Left lobe of liver (tissue), 2 donors: ENCODE data around the gene OSBPL6. TPM values are rescaled to one million over a fixed set of nuclear protein-coding genes. Genes with fewer than 3 reads are reported as not detected.
"Not testable (repeated sequence)": the region's sequence is repeated elsewhere in the genome, so short reads cannot be mapped to it uniquely, and the experiment has no call there.

Experiments
- ATAC-seq: fragments of 200-7000 bp; cut with Tn5 transposase; one replicate; pipeline ENCODE4 v1.9.1; 2020; ENCODE audit warnings: mild to moderate bottlenecking, moderate library complexity
- DNase-seq: peaks from one replicate; pipeline ENCODE4 v3.0.0-alpha.2; 2020; ENCODE audit warnings: low spot score
- total RNA-seq: library from RNA; stranded (reverse); gene quantifications from one replicate; pipeline ENCODE4 v1.2.1, GENCODE V29; 2021
- donor health status: DM: no; HTN: no; CAD: no; lungs with moderate emphysema.
- donor health status: DM: no; HTN: yes; CAD: no.

The OSBPL6 gene
- total RNA-seq, 1 donor from 2014 or later, result 1.8 TPM

DNA sequence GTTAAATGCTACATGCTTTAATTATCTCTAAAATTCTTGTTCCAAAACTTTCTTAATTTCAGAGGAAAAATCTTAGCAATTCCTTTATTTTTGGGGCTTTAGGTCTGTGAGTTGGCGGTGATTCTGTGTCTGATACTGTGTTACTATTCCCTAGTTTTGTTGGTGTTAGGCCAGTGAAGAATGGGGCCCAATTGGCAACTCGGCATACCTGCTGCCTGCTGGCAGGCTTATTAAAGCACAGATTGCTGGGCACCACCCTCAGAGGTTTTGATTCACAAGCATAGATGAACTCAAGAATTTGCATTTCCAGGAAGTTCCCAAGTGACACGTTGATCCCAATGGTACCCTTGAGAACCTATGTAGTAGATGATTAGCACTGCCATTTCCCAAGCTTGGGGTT lies 101.6 kb downstream of the OSBPL6 start:
- DNase-seq, result no peak
- ATAC-seq, result no peak

DNA sequence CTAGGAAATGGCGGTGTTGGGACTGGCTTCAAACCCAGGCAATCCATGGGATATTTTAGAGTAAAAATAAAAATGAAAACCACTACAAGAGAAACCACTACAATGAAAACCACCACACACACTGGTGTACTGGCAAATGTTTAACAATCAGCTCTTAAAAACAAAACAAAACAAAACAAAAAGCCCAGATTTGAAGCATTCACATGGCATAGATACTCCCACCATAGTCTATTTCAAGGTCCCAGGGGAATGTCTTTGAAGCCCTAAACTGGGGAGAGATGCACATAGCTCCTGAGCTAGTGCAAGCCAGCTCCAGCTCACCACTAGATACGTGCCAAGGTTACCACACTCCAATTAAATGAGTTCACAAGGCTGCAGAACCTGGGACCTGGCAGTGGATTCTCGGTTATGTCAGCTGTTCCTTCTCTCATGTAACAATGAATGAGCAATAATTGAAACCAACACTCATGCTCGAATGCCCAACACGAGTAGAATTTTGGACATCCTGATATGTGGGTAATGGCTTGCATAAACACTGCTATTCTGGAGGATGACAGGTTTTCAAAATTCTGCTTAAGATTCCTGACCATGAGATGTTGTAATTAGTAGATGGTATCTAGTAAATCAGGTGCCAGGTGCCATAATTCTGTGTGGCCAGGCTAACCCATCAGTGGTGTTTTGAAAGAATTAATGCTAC lies 102.2 kb downstream of the OSBPL6 start:
- ATAC-seq (peak; percentile 82), DNase-seq (no peak)

DNA sequence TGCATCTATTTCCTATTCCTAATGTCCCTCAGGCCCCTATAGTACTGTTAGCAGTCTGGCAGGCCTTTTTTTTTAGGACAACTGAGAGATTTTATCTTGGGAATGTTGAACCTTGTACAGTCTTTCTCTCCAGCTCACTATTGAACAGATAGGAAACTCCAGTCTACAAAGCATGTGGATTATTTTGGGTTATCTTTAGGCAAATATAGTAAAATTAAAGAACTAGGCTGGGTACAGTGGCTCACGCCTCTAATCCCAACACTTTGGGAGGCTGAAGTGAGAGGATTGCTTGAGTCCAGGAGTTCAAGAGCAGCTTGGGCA lies 102.7 kb downstream of the OSBPL6 start:
- ATAC-seq (peak; percentile 73), DNase-seq (no peak)

DNA sequence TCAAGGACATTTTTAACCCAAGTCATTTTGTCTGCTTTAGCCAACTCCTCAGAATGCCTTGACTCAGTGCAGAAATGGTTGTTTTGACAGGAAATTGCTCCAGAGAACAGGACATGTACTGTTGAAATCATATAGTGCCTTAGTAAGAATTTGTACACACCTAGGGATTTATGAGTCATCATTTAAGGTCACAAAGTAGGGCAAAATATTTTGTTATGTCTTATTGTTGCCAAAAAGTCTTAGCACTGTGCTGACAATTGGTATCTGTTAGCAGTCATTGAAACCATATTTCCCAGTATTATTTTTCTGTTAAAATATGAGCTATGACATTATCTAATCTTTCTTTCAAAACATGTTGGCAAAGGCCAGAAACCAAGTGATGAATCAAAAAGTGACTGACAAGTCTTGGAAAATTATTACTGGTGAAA lies 104.5 kb downstream of the OSBPL6 start:
- DNase-seq, result no peak
- ATAC-seq, result no peak

DNA sequence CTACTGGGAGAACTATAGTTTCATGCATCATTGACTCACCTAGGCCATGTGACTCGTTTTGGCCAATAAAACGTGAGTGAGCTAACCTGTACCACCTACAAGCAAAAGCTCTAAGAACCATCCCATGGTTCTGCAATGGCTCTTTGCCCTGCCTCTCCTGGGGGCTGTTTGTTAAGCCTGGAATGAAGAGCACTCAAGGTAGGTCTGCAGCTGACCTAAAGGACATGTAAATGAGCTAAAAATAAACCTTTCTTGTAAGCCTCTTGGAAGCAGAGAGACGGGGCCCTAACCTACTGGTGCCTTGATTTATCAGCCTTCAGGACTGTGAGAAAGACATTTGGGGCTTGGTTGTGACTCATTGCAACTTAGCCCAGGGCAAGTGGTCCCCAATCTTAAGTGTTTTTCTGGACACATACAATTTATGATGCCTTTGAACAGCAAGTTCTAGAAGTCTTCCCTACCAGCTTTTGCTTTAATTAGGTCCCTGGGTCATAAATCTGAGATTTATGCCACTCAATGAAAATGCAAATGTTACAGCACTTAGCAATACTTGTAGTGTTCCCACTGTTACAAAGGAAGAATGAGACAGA lies 107.4 kb downstream of the OSBPL6 start:
- DNase-seq, result no peak
- ATAC-seq, result no peak

DNA sequence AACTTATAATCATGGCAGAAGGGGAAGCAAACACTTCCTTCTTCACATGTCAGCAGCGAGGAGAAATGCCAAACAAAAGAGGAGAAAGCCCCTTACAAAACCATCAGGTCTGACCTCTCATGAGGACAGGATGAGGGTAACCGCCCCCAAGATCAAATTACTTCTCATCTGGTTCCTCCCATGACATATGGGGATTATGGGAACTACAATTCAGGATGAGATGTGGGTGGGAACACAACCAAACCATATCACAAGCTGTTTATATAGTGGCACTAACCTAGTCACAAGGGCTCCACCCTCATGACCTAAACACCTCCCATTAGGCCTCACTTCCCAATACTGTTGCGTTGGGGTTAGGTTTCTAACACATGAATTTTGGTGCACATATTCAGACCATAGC lies 110.0 kb downstream of the OSBPL6 start:
- DNase-seq, result no peak
- no peak for ATAC-seq

DNA sequence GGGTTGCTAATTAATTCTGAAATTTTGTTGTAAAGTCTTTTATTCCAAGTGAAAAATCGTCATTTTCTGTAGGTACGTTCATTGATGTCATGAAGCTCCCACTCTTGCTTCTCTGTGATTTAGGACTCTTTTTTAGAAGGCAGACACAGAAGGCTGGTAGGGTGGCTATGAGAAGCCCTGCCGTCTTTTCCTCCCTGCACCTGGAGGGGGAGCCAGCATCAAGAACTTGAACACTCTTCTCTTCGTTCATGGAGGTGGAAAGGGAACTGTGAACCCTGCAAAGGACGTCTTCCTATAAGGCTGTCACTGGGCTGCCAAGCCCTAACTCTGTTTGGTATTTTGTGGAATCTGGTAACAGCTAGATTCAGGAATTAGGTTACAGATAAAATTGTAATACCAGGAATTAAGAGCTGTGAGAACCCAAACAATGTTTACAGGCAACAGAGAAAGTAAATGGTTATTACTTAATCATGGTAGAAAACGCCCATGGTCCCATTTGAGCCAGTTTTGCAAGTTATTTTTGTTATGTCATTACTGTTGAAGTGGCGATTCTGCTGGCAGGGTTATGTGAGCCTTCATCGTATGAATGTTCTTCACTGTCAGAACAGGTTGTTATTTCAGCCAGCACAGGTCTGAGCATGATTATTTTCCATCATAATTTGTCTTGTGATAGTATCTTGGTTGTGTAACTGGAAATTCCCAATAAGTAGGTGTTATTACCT lies 112.2 kb downstream of the OSBPL6 start:
- DNase-seq (peak; percentile 60), ATAC-seq (peak; percentile 99)

DNA sequence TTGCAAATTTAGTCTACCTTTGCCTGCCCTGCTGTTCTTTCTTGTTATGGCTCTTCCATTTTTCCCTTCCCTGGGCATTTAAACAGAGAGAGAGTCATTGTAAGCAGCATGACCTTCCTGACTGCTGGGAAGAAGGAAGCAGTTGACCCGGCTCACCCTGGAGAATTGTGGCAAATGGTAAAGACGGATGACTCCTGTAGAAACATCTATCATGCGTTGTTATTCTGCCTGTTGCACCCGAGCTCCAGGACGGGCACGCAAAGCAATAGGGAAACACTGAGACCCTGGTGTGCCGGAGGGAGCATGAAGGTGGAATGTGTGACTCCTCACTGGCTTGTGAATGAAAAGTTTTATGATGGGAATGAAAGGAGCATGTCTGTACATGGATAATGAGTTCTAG lies 113.3 kb downstream of the OSBPL6 start:
- DNase-seq (no peak), ATAC-seq (no peak)

DNA sequence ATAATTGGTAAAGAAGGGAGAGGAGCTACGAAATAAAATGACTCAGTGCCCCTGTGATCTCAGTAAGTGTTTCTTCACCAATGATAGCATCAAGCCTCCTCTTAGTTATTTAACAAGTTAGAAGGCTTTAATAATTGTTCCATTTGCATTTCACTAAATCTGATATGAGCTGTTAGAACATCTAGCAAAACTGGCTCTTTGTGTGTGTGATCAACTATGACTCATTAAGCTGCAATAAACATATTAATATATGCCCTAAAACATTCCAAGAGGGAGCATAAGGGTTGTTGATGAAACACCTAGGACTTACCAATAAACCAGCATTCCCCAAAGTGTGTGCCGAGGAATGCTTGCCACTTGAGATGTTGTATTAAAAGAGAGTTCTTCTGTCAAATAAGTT lies 115.2 kb downstream of the OSBPL6 start:
- ATAC-seq, result no peak
- no peak for DNase-seq

DNA sequence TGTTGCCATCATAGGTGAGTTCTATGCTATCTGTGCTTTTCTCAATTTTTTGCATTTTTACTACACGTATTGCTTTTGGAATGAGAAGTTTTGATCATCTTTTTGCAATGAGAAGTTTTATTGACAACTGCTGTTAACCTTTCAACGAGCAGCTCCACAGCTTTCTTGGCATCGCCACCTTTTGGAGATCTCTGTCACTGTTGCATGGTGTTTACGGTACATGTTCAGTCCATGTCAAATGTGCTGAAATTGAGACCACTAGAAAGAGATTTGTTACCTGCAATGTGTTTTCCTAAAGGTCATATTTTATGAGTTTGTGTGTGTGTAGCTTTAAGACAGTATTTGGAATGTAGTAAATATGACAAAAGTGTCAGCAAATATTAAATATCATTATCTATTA lies 120.8 kb downstream of the OSBPL6 start:
- ATAC-seq, result peak; percentile 33
- DNase-seq, result no peak

DNA sequence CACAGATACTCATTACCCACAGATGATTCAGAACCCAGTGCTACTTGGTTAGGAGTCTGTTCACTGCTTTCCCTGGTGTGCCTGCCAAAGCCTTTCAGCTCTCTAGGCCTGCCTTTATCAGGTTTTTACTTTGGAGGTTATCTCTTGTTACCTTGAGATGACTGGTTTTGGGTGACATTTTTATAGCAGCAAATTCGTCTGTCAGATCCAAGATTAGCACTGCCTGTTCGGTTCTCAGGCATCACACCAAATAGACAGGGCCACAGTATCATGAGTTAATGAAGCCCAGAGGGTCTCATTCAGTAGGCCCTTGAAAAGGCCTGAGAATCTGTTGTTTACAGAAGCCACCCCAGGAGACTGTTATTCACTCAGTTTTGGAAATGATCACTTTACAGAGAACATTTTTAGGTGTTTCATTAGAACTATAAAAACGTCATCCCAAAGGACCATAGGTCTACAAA lies 121.2 kb downstream of the OSBPL6 start:
- ATAC-seq (peak; percentile 19), DNase-seq (no peak)

DNA sequence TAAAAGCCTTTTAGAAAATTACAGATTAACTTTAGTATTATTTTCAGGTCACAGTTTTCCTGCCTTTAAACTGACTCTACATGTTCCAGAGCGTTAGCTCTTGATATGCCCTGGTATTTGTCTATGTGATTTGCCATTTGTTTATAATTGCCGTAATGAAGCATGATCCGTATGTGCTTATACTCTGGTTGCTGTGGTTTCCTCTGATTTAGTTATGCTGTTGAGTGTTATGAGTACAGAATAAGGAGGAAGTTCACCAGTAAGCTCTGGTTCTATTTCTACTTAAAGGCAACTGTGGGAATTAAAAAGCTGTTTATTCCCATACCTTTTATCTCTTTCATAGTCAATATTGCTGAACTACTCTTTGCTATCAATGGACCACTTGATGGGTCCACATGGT lies 123.5 kb downstream of the OSBPL6 start:
- ATAC-seq (no peak), DNase-seq (no peak)

DNA sequence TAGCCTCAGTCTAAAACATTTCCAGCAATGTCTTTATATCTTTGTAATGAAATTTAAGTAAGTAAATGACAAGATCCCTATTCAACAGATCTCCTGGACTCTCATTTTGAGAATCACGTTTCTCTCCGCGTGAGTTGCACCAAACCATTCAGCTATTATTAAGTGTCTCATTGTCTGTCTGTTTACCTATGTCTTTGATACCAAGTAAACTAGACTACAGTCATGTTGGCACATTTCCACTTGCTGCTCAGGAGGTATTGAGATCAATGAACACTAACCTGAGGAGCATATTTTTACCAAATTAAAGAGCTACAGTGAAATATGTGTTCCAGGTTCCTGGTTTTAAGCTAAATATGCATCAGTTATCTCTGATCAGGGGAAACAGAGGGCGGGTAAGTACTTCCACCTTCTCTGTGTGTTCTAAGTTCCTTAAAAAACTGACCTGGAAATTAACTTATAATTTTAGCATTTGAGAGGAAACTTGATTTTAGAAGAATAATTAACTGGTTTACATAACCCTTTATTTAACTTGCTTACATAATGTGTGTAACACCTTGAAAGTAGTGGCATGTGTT lies 125.8 kb downstream of the OSBPL6 start:
- DNase-seq, result no peak
- ATAC-seq, result peak; percentile 57

DNA sequence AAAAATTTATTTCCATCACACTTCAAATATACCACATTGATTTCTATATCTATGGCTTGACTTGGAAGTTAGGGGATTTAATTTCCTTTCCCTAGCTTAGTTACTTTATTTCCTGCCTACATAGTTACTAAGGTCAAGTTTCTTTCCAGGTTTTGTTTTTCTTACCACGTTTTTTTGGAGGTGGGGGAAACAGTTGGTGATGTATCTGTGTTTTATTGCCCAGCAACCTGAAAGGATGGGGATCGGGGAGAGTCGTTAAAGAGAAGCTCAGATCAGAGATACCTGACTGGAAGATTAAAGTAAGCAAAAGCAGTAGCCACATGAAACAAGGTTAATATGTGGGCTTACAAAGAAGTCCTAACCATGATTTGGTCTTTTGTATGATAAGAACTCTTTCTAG lies 127.8 kb downstream of the OSBPL6 start:
- ATAC-seq (no peak), DNase-seq (no peak)

DNA sequence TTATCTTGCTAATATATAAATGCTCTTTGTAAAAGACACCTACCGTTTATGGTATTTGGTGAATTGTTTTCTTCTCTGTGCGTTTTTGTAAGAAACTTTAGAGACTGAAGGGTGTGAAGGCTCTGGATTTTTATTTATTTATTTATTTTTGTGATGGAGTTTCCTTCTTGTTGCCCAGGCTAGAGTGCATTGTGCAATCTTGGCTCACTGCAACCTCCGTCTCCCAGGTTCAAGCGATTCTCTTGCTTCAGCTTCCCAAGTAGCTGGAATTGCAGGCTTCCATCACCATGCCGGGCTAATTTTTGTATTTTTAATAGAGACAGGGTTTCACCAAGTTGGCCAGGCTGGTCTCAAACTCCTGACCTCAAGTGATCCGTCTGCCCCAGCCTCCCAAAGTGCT lies 129.0 kb downstream of the OSBPL6 start:
- not testable (repeated sequence) for ATAC-seq, DNase-seq

DNA sequence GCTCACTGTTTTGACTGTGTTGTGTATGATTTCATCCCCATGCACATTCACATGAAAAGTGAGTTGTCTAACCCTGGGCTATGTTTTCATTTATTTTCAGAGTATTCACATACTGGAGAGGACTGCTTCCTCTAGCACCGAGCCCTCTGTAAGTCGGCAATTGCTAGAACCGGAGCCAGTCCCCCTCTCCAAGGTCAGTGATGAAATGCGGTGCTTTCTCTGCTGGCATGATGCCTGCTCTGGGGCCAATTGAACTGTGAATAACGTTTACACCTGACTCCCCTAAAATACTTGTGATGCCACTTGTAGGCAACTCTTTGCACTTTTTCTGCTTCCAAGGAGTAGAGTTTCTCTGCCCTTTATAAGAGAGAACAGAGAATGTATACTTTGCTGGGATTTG lies 129.8 kb downstream of the OSBPL6 start:
- peak; percentile 38 for ATAC-seq

DNA sequence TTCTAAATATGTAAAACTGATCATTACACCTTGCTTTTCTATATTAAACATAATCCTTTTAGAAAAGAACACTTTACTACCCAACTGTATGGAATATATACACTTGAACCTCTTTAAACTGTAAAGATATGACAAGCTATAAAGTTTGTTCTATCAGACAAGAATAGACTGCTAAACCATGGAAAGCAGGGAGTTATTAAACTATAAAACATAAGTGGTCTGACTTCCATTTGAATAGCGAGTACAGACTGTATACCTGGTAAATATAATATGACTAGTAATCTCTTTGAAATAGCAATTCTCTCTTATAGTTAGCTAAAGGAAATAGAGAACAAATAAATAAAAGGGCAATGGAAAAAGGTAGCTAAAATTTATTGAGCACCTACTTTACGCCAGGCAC lies 131.0 kb downstream of the OSBPL6 start:
- DNase-seq, result no peak
- no peak for ATAC-seq

More for the DNA sequence above, 129.8 kb downstream of the OSBPL6 start:
- no peak for DNase-seq

DNA sequence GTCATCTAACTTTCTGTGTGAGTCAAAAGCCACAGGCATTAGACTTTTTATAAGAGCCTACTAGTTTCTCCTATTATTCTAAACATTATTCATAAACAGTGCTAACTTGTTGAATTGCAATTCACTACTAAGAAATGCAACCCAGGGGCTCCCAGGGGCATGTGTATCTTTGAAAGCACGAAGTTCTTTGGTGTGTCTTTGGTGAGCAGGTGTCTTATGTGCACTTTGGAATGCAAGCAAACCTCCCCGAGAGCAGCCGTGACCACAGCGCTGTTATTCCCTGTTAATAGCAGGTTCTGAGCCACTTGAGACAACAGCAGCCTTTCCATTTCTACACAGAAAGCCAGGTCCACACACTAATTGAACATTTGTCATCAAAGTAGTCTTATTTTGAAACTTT lies 133.2 kb downstream of the OSBPL6 start:
- no peak for DNase-seq
- no peak for ATAC-seq

DNA sequence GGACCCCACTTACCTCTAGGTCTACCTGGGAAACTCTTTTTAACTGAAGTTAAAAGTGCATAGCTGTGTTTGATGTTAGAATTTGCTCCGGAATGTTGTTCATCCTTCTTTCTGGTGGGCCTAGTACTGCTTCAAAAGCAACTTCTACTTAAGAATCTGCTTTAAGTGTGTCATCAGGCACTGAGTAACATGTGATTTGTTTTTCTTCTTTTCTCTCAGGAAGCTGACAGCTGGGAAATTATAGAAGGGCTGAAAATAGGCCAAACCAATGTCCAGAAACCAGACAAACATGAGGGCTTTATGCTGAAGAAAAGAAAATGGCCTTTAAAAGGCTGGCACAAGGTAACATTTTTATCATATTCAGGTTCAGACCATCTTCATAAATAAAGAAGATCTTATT lies 133.7 kb downstream of the OSBPL6 start:
- DNase-seq (no peak), ATAC-seq (no peak)

DNA sequence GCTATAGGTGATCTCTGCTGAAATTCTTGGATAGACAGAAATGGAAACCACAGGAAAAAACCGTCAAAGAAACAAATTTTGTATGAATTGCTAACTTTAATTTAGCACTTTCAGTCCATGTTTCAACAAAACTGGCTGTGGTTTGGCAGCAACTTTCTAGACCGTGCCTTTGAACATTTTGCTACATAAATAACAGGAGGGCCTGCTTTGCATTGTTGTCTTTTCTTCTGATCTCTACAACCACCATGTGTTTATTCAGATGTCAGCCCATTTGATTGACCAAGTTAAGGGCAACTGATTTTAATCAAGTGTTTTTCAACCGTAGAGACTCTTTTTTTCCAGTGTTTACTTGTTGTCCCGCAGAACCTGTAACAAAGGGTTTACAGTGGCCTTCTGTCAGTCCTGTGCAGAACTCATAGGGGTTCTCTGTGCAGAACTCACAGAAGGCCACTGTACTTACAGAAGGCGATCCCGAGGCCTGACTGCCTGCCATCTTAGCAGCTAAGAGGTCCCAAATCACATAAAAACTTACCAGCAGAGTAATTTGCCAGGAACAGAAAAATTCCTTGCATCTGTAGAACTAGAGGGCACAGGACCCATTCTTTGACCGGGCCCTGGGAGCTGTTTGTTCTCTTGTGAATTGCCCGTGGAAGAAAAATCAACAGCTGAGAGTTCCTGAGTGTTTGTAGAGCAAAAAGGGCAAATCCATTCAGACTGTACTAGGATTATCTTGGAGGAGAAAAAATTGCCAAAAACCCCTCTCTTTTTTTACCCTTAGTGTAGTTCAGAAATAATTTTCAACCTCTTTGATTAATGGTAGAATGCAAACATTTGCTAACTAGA lies 136.1 kb downstream of the OSBPL6 start:
- DNase-seq (no peak), ATAC-seq (peak; percentile 55)
